Endometrial microvascular endothelial cells (primary cell): Measurements from ENCODE around the gene SLC37A2. TPM values are rescaled to one million over a fixed set of nuclear protein-coding genes. Genes with fewer than 3 reads are reported as not detected.

Source experiments
- in situ Hi-C: cut with HindIII; loops from 2 replicates; pipeline ENCODE4 v1.10.0; 2017; ENCODE audit warnings: low sequenced_read_pairs, low pct_unique_long_range_greater_than_20kb; ENCODE audit errors: inconsistent ontology term
- total RNA-seq: library from RNA; depleted of rRNA; stranded (reverse); fragments of >200 nt; gene quantifications from one replicate; pipeline ENCODE4 v1.2.3, GENCODE V29; 2015; ENCODE audit errors: inconsistent ontology term

SLC37A2 gene
- total RNA-seq, 1 donor from 2014 or later: 2.3 TPM

GRCh38 chr11:125094731-125095130 lies 31.6 kb downstream of the SLC37A2 start:
- in situ Hi-C loops: no loop called here

GRCh38 chr11:125100136-125100535 lies 37.0 kb downstream of the SLC37A2 start:
- in situ Hi-C loops: no loop called here

GRCh38 chr11:125101596-125101995 lies 38.5 kb downstream of the SLC37A2 start:
- in situ Hi-C loops: no loop called here

DNA sequence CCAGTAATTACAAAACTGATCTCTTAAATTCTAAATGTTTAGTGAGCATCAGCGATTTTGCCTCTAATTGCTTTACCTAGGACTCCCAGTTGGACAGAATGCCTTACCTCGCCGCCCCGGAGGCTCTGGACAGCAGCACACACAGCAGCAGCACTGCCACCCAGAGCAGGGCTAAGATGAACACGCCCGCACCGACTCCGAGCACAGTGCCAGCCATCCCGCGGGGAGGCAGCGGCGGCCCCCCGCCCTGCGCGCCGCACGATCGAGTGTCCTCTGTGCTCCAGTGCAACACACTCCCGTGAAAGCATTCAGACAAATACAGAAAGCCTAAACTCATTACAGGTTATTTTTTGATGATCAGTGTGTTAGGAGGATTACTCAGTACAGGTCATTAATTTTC lies 38.9 kb downstream of the SLC37A2 start:
- in situ Hi-C loops: no loop called here

DNA sequence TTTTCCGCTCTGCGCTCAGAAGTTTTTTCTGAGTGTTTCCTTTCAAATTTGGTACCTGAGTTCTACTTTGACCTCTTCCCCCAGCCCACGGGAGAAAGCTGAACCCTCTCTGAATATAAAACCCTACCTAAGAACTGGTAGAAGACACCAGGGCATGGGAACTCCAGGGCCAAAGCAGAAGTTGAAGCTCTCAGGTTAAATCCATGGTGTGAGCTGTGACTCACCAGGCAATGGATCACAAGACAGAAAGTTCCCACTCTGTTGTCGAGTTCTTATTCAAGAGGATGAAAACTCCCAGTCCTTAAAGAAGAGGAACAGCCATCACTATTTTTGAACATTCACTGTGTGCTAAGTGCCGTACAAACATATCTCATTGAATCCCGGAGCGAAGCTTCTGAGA lies 39.4 kb downstream of the SLC37A2 start:
- in situ Hi-C loops: no loop called here

- in situ Hi-C loops: no loop called here
Measured at GRCh38 chr11:125105926-125106325, 42.8 kb downstream of the SLC37A2 start.

DNA sequence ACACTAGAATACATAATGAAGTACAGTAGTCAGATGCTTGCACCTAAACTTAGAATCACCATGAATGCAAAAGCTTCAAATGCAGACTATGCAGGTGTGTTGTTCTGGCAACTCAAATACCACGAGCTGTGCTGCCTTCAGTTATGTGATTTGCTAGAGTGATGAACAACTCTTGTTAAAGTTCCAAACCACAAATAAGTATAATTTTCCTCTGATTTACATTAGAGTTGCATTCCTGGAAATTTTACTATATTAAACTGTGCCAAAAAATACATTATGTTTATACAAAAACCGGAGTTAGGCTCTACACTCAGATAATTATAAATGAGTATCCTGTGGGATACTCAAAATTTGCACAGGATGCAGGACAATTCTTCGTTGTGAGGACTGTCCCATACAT lies 45.4 kb downstream of the SLC37A2 start:
- in situ Hi-C loops: no loop called here

- in situ Hi-C loops: no loop called here
Measured at GRCh38 chr11:125110506-125110905, 47.4 kb downstream of the SLC37A2 start.

DNA sequence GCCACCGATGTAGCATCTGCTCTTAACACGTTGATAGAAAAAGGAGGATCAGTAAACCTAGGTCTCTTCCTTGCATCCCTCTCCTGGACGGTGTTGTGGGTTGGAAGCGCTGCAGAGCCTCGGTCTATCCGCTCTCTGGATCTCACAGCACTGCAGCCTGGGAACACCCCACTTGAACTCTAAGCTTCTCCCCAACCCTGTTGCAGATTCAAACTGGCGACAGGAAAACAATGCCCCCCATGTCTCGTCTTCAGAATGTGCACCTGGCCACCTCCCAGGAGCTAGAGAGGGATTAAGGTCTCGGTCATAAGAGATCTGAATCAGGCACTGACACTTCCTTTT lies 47.9 kb downstream of the SLC37A2 start:
- in situ Hi-C loops: no loop called here

- in situ Hi-C loops: no loop called here
Measured at GRCh38 chr11:125111343-125112207, 48.5 kb downstream of the SLC37A2 start, which contains the start of gene TMEM218. TSS of gene TMEM218 (minus strand) at chr11:125111626. CDS start at chr11:125102241, 9,385 bp downstream.

DNA sequence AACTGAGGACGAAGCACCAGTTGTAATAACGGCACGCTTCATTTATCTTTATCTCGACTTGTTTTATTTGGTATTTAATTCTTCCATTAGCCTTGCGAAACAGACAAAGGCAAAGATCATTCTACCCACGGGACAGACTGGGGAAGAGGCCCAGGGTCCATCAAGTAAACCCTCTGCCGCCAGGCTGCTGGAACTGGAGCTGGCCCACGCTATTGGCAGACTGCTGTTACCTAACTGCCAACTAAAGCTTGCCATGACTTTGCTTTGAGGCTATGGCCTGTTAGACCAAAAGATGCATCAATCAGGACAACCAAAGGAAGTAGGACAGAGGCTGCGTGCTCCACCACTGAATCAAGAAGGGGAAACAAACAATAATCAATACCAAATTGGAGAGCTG lies 49.1 kb downstream of the SLC37A2 start:
- in situ Hi-C loops: no loop called here

DNA sequence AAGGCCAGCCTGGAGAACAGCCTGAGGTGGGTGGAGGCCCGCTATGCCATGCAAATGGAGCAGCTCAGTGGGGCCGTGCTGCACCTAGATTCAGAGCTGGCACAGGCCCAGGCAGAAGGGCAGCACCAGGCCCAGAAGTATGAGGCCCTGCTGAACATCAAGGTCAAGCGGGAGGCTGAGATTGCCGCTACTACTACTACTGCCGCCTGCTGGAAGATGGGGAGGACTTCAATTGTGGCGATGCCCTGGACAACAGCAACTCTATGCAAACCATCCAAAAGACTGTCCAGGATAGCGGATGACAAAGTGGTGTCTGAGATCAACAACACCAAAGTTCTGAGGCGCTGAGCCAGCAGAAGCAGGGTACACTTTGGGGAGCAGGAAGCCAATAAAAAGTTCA lies 51.4 kb downstream of the SLC37A2 start:
- in situ Hi-C loops: no loop called here

DNA sequence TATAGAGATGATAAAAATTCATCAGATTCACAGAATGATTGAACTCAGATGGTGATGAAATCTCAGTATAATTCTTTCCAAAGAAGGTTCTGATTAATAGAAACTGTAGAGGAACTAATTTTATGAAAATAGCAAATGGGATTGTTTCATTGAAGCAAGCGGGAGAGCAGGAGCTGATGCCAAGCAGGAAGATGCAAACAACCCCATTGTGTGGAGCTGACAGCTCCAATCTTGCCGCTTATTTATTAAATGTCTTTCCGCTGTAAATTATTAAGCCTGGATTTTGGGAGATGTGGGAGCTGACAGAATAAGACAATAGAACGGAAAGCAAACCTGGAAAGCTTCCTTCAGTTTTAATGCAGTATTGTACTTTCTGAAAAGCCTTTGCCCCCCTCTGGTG lies 54.3 kb downstream of the SLC37A2 start:
- in situ Hi-C loops: no loop called here

DNA sequence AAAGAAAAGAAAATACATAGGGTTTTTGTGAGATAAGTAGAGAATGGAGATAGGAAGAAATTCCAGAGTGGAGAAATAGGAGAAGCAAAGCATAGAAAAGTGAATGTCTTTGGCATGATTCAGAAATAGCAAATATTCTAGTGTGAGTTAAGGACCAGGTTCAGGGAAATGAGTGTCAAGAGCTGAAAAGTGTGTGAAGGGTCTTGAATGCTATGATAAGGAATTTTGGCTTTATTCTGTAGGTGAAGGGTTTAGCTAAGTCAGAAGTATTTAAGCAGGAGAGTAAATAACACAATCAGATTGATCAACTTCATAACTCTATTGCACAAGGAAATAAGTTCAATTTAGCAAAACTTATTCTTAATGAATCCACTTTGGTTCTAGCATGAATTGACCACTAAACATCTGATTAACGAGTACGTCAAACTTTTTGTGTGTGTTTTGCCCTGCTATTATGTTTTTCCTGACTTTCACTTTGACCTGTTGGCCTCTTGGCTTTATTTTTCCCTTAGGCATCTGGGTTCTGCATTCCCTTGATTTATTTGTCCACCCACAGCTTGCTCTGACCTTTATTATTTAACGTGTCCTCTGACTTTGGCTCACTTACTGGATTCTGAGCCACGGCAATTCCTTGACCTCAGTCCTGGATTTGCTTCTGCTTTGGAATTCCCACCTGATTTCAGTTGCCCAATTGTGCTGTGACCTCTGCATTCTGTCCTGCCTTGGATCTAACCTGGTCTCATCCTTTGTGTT lies 60.3 kb downstream of the SLC37A2 start:
- in situ Hi-C loops: no loop called here

GRCh38 chr11:125123947-125124617 lies 61.0 kb downstream of the SLC37A2 start:
- in situ Hi-C loops: no loop called here

DNA sequence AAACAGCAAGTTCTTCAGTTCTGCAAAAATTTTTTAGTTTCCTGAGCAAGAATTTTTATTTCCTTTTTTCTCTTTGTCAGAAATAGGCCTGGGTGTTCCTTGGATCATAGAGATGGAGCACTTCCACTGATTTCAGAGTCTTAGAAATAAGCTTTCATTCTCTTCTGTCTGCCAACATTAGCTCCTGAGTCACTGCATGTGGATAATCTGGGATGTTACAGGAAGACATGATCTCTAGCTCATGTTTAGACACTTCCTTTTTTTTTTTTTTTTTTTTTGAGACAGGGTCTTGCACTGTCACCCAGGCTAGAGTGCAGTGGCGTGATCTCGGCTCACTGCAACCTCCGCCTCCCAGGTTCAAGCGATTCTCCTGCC lies 61.5 kb downstream of the SLC37A2 start:
- in situ Hi-C loops: no loop called here

- in situ Hi-C loops: no loop called here
Measured at GRCh38 chr11:125128450-125128849, 65.3 kb downstream of the SLC37A2 start.

GRCh38 chr11:125129316-125129993 lies 66.3 kb downstream of the SLC37A2 start:
- in situ Hi-C loops: no loop called here

- in situ Hi-C loops: no loop called here
Measured at GRCh38 chr11:125132071-125132470, 69.0 kb downstream of the SLC37A2 start.
